Erythroblast (primary cell): ENCODE measurements around the gene KLC4.
"Not testable (repeated sequence)": the region's sequence is repeated elsewhere in the genome, so short reads cannot be mapped to it uniquely, and the experiment has no call there.

Experiments
- DNase-seq, 2 experiments: peaks; one replicate each; lab custom pipeline; 2025; lab: John Stamatoyannopoulos, UW
- GATA1 ChIP-seq: IDR thresholded peaks from 2 replicates; pipeline ENCODE4 v1.6.1; 2011; ENCODE audit warnings: low read depth, mild to moderate bottlenecking, control low read depth, low read length, moderate library complexity
- POLR2A ChIP-seq: IDR thresholded peaks from 2 replicates; pipeline ENCODE4 v1.6.1; 2011; ENCODE audit warnings: mild to moderate bottlenecking, low read length

KLC4 gene

GRCh38 chr6:43026365-43026764 is 33.1 kb upstream of the KLC4 start:
- TF ChIP-seq GATA1 (no peak), POLR2A (no peak)

DNA sequence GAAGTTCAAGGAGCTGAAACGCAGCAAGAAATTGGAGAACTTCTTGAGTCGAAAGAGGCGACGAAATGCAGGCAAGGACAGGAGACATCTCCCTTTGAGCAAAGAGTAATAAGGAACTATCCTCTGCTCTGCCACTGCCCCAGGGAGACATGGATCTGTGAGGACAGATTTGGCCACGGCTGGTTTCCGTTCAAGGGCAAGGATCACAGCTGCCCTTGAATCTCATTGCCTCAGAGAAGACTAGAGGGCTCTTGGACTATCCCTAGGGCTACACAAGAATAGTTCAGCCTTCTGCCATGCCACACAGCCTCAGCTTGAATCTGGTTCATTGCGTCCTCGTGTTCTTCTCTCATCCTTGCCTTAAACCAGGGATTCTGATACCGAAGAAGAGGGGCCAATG is 30.3 kb upstream of the KLC4 start:
- TF ChIP-seq POLR2A (no peak), GATA1 (no peak)
- DNase-seq, result no peak

More at GRCh38 chr6:43026365-43026764, 33.1 kb upstream of the KLC4 start:
- no peak for DNase-seq

DNA sequence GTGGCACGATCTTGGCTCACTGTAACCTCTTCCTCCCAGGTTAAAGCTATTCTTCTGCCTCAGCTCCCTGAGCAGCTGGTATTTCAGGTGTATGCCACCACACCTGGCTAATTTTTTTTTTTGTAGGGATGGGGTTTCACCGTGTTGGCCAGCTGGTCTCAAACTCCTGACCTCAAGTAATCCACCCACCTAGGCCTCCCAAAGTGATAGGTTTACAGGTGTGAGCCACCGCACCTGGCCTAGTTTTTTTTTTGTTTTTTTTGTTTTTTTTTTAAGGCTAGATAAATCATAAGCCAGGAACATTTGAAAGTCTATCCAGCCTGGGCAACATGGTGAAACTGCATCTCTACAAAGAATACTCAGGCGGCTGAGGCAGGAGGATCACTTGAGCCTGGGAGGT is 27.1 kb upstream of the KLC4 start:
- DNase-seq, result no peak
- TF ChIP-seq GATA1 (no peak), POLR2A (no peak)

DNA sequence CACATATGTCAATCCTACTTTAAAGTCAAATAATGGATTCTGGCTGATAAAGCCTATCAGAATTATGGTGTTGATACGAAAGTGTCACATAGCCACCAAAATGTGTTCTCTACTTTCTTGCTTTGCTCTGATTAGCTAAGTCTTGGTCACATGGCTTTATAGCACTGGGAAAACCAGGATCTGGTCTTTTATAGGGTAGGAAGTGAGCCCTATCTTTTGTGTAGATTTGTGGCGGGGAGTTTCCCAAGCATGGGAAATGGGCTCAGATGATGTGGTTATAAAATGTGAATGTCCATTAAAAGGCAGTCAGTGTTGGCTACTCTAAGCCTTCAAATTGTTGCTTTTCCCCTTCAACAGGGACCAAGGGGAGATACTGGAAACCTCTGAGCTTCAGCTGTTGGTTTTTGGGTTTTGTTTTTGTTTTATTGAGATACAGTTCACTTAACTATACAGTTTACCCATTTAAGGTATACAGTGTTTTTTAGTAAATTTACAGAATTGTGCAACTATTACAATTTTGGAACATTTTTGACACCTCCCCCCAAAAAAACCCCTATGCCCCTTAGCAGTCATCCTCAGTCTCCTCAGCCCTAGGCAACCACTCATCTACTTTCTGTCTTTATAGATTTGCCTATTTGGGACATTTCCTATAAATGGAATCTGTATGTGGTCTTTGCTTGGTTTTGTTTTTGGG is 25.8 kb upstream of the KLC4 start:
- DNase-seq, result no peak
- TF ChIP-seq POLR2A (no peak), GATA1 (no peak)

DNA sequence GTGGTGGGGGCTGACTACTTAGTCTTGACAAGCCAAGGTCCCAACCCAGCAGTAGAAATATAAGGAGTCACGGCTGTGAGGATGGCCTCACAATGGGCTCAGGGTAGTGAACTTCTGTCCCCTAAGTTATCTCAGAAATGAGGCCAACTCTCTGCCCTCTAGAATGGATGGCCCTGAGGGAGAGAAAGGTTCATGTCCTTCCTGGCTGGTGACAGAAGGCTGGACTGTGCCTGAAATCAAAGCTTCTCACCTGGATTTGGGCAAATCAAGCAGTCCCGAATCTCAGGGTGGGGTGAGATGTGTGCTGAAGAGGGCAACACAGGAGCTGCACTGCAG is 25.3 kb upstream of the KLC4 start:
- TF ChIP-seq GATA1 (no peak), POLR2A (no peak)
- no peak for DNase-seq

- TF ChIP-seq GATA1, result no peak
- TF ChIP-seq POLR2A, result no peak
- no peak for DNase-seq
These were observed 23.8 kb upstream of the KLC4 start for GRCh38 chr6:43035495-43036194.

- no peak for DNase-seq
- no peak for TF ChIP-seq GATA1
- no peak for TF ChIP-seq POLR2A
These were observed 22.7 kb upstream of the KLC4 start for GRCh38 chr6:43036712-43037111.

GRCh38 chr6:43037197-43037596 is 22.2 kb upstream of the KLC4 start:
- no peak for TF ChIP-seq GATA1
- TF ChIP-seq POLR2A, result no peak
- no peak for DNase-seq

DNA sequence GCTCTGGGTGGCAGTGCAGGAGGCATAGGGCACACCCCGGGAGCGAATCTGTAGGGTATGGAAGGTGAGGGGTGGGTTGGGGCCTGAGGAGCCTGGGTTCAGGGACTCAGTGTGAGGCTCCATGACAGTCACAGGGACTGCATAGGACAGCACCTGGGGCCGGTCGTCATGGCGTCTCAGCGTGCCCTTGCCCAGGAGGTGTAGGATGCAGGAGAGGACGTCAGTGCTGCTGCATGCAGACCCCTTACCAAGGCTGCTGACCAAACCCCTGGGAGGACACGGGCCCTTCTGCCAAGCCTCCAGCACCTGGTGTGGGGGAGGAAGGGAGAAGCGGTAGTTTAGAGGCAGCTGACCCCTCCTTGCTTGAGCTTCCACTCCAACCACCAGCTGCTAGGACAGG is 21.7 kb upstream of the KLC4 start:
- no peak for DNase-seq
- TF ChIP-seq POLR2A (no peak), GATA1 (no peak)

- DNase-seq, result no peak
- TF ChIP-seq POLR2A, result no peak
- no peak for TF ChIP-seq GATA1
These were observed 20.7 kb upstream of the KLC4 start for GRCh38 chr6:43038727-43039126.

DNA sequence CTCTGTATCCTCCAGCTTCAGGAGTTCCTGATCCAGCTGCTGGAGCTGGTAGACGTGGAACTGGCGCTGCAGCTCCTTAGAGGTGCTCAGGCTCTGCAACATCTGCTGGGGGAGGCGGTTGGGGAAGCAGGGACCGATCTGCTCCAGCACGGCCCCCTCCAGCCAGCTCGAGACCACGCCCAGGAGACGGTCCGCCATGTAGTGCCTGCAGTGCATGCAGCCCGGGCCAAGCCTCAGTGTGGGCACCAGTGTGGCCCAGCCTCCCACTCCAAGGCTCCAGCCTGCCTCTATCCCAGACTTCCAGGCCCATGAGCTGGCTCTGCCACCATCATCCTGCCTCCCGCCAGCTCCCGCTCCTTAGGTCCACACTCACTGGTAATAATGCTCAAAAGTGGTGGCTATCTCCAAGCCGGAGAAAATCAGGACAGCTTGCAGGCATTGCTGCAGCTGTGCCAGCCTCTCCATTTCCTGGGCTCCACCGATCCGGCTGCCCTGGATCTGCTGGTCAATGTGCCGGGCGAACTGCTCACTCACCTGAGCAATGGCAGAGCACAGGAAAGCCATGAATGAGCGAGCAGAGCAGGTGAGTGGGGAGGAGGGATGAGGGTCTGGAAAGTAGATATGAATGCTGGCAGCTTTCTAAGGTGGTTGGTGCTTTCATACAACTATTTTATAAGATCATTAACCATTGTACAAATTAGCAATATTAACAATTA is 18.7 kb upstream of the KLC4 start:
- DNase-seq, result no peak
- TF ChIP-seq GATA1 (no peak), POLR2A (no peak)

GRCh38 chr6:43041475-43041874 is 18.0 kb upstream of the KLC4 start:
- not testable (repeated sequence) for DNase-seq

- no peak for TF ChIP-seq POLR2A
- no peak for TF ChIP-seq GATA1
- no peak for DNase-seq
These were observed 16.1 kb upstream of the KLC4 start for GRCh38 chr6:43043310-43043709.

DNA sequence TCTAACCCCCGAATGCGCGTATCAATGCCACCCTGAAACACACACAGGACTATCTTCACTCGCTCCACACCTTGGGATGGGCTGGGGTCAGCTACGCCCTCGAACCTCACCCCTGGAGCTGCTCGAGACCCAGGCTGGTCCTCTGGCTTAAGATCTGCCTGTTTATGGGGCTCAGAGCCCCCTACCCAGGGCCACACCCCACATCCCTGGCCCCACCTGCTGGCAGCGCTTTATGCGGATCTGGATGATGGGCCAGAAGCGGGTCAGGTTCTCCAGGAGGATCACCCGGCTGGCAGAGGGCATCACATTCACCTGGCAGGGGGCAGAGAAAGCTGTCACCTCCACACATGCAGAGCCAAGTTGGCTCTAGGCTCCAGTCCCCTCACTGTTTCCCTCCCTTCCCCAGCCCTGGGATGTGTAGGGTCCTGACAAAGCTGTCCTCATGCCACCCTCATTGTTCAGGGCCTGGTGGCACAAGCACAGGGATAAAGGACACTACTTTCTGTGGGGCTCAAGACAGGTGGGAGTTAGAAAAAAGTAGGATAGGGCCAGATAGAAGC is 14.0 kb upstream of the KLC4 start:
- TF ChIP-seq POLR2A, result no peak
- no peak for TF ChIP-seq GATA1
- no peak for DNase-seq
